Measurements from ENCODE around the gene C3orf18.

Gene C3orf18

DNA sequence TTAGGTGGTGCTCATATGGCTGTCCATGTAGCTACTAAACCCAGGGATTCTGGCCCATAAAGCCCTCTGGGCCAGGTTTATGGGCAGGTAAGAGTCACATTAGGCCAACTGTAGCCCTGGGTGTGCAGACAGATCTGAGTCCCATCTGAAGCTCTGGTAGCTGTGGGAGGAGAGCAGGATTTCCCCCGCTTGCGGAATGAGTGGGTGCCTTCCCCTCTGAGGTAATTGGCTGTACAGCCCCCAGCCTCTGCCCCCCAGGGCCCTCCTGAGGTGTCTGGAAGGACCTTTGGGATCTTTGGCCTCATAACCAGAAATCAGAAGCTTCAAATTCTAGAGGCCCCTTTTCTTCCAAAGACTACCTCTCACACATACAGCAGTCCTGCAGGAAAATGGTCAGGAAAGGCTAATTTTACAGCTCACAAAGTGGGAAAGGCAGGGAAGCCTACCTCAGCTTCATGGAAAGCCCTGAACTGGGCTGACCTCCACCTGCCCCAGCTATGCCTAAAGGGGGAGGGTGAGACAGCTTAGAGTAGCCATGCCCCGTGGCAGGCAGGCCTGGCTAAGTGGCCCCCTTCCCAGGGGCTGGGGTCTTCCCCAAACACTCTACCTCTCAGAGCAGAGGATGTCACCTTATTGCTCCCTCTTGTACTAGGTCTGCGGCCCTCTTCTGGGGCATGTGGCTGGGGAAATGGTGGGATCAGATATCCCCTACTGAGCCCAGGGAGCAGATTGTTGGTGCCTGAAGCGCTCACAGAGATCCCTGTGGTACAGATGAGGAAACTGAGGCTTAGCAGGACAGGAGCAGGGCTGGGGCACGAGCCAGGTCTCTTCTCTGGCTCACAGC is 18.6 kb upstream of the C3orf18 start:
- no peak overlapping the region for H3K4me3 ChIP-seq (ENCODE audit: low read length)
- TF ChIP-seq CTCF (IDR thresholded peaks at IDR 0.05; ENCODE audit: insufficient read depth, low read depth, low read length, missing control alignments), result no peak
- DNase-seq (ENCODE audit: low read depth), result no peak

GRCh38 chr3:50584391-50584790 is 16.8 kb upstream of the C3orf18 start:
- TF ChIP-seq CTCF (IDR thresholded peaks at IDR 0.05; ENCODE audit: insufficient read depth, low read depth, low read length, missing control alignments), result no peak
- H3K4me3 ChIP-seq (ENCODE audit: low read length), result no peak overlapping the region
- DNase-seq (ENCODE audit: low read depth), result no peak

DNA sequence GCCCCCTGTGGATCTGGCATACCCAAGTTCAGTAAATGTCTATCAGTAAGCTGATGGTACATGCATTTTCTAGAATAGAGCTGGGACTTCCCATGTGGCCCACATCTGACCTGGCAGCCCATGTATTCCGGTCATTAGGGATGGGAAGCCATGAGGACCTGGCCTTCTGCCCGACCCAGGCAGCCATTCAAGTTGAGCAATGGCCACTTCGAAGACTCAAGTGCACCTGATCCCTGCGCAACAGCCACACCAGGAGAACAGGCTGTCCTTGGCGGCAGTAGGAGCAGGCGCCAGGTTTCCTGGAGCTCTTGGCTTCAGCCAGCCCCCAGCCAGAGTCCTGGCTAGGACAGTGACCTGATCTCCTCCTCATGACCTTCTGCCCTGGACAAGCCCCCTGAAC is 16.4 kb upstream of the C3orf18 start:
- no peak for TF ChIP-seq CTCF (IDR thresholded peaks at IDR 0.05; ENCODE audit: insufficient read depth, low read depth, low read length, missing control alignments)
- no peak for DNase-seq (ENCODE audit: low read depth)
- H3K4me3 ChIP-seq (ENCODE audit: low read length), result no peak overlapping the region

DNA sequence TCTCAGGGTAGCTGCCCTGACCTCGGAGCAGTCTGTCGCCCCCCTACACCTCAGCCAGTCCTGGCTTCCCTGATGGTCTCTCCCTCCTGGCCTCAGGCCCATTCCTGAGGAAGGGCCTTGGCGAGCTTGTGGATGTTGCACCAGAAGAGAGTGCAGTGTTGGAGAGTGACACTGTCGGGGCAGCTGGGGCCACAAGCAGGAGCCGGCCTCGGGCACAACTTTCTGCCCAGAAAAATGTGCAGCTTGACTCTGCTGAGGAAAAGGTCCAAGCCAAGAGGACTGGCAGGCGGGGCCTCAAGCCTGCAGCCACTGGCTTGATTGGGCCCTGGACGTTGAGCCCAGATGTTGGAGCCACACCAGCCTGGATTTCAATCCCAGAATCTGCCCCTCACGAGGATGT is 14.5 kb upstream of the C3orf18 start:
- no peak for TF ChIP-seq CTCF (IDR thresholded peaks at IDR 0.05; ENCODE audit: insufficient read depth, low read depth, low read length, missing control alignments)
- no peak overlapping the region for H3K4me3 ChIP-seq (ENCODE audit: low read length)
- no peak for DNase-seq (ENCODE audit: low read depth)

- TF ChIP-seq CTCF (IDR thresholded peaks at IDR 0.05; ENCODE audit: insufficient read depth, low read depth, low read length, missing control alignments), result no peak
- no peak overlapping the region for H3K4me3 ChIP-seq (ENCODE audit: low read length)
- no peak for DNase-seq (ENCODE audit: low read depth)
Measured at GRCh38 chr3:50581459-50581842, 13.9 kb upstream of the C3orf18 start.

DNA sequence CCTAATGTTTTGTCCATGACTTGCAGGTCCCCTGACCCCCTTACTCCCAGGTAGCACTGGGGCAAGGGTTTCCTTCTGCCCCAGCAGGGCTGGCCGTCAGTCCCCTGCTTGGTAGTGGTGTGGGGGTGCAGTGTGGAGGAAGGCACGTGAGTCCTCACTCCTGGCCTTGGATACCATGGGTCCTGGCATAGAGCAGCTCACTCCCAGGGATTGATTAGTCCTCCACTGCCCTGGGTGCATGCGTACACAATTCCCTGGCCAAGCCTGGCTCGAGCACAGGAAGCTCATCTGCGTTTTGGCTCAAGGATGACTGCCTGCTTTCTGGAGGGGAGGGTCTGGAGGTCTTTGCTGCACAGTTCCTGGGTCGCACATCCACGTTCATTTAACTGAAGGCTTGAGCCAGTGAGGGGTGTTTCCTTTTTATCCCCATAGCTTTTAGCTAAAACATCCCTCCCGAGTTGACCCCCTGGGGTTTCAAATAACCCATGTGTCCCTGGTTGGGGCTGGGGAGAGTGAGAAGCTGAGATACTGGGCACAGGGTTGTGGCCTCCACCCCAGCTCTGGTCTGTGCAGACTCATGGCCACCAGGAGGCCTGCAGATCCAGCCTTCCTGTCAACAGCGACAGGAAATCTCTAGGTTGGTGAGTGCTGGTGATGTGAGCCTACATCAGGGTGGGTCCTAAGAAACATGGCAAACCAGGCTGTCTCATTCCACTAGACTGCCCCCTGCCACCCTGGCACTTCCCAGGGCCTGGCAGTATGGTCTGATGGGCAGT is 13.3 kb upstream of the C3orf18 start:
- no peak overlapping the region for H3K4me3 ChIP-seq (ENCODE audit: low read length)
- no peak for DNase-seq (ENCODE audit: low read depth)
- no peak for TF ChIP-seq CTCF (IDR thresholded peaks at IDR 0.05; ENCODE audit: insufficient read depth, low read depth, low read length, missing control alignments)
